Mesendoderm (in vitro differentiated cells): ENCODE results near the gene RARG.

ENCODE experiments used
- DNase-seq: peaks from one replicate; pipeline ENCODE4 v3.0.0; 2013
- H2AK5ac ChIP-seq: 2 replicates; pipeline ENCODE4 v1.6.1; 2013; ENCODE audit warnings: low read length, inconsistent platforms
- H2BK120ac ChIP-seq: 2 replicates; pipeline ENCODE4 v1.6.1; 2013; ENCODE audit warnings: low read depth, mild to moderate bottlenecking, low read length, moderate library complexity, mixed read lengths
- H2BK15ac ChIP-seq: replicated peaks from 2 replicates; pipeline ENCODE4 v1.6.1; 2013; ENCODE audit warnings: low read depth, mild to moderate bottlenecking, moderate library complexity
- H2BK5ac ChIP-seq: 2 replicates; pipeline ENCODE4 v1.6.1; 2013; ENCODE audit warnings: low read length, inconsistent platforms
- H3K18ac ChIP-seq: 2 replicates; pipeline ENCODE4 v1.6.1; 2013; ENCODE audit warnings: mild to moderate bottlenecking, low read length, mixed read lengths
- H3K23ac ChIP-seq: one replicate; pipeline ENCODE4 v1.6.1; 2013; ENCODE audit warnings: low read length
- H3K27ac ChIP-seq: 2 replicates; pipeline ENCODE4 v1.5.1; 2013; ENCODE audit warnings: low read depth, mild to moderate bottlenecking, inconsistent platforms, low read length, moderate library complexity
- H3K27me3 ChIP-seq: 2 replicates; pipeline ENCODE4 v1.6.1; 2013; ENCODE audit warnings: low read length, control low read depth, mild to moderate bottlenecking, inconsistent platforms; ENCODE audit not compliant: insufficient read depth, poor library complexity
- H3K36me3 ChIP-seq: 2 replicates; pipeline ENCODE4 v1.6.1; 2013; ENCODE audit warnings: low read length, inconsistent platforms; ENCODE audit not compliant: control insufficient read depth, insufficient read depth
- H3K4ac ChIP-seq: one replicate; pipeline ENCODE4 v1.6.1; 2013; ENCODE audit warnings: low read depth, mild to moderate bottlenecking, low read length, moderate library complexity
- H3K4me1 ChIP-seq: 2 replicates; pipeline ENCODE4 v1.6.1; 2013; ENCODE audit warnings: low read depth, low read length, inconsistent platforms; ENCODE audit not compliant: control insufficient read depth
- H3K4me2 ChIP-seq: 2 replicates; pipeline ENCODE4 v1.6.1; 2013; ENCODE audit warnings: low read length
- H3K4me3 ChIP-seq: 2 replicates; pipeline ENCODE4 v1.5.1; 2013; ENCODE audit warnings: mild to moderate bottlenecking, low read length
- H3K56ac ChIP-seq: one replicate; pipeline ENCODE4 v1.6.1; 2013; ENCODE audit warnings: low read length
- H3K79me1 ChIP-seq: 2 replicates; pipeline ENCODE4 v1.6.1; 2013; ENCODE audit warnings: low read length, inconsistent platforms
- H3K79me2 ChIP-seq: 2 replicates; pipeline ENCODE4 v1.6.1; 2013; ENCODE audit warnings: mild to moderate bottlenecking, low read length; ENCODE audit not compliant: control insufficient read depth, insufficient read depth
- H3K9ac ChIP-seq: 2 replicates; pipeline ENCODE4 v1.6.1; 2013; ENCODE audit warnings: low read length, inconsistent platforms
- H4K5ac ChIP-seq: one replicate; pipeline ENCODE4 v1.6.1; 2013; ENCODE audit warnings: low read length
- H4K8ac ChIP-seq: one replicate; pipeline ENCODE4 v1.6.1; 2013; ENCODE audit warnings: low read depth, mild to moderate bottlenecking, control low read depth, low read length, moderate library complexity
- WGBS: extraction: QIAGEN DNeasy Blood & Tissue Kit; methylation state at CpG from one replicate; pipeline ENCODE4 v1.1.7; 2013; ENCODE audit warnings: low lambda C conversion rate, missing lambda C conversion rate; ENCODE audit not compliant: insufficient coverage; ENCODE audit errors: extremely low coverage; 5-methylcytosine and 5-hydroxymethylcytosine counted together

Gene RARG

DNA sequence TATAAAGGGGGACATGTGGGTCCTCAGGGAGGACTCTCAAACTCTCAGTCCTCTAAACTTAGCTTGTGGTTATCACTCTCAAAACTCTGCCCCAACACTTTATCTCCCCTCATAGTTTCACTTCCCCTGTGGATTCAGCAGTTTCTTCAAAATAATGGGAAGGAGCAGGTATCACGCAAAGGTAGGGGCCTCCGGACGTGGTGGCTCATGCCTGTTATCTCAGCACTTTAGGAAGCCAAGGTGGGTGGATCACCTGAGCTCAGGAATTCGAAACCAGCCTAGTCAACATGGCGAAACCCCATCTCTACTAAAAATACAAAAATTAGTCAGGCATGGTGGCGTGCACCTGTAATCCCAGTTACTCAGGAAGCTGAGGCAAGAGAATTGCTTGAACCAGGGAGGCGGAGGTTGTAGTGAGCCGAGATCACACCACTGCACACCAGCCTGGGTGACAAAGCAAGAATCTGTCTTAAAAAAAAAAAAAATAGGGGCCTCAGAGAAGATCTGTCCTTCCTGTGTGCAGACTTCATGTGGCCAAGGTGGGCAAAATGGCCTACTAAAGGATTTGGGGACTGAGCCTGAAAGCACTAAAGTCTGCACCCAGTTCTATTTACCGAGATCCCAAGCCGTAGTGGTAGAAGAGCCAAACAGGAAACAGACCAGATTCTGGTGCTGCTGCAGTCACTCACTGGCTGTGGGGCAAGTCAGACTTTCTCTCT is 31.4 kb downstream of the RARG start:
- Histone ChIP-seq H4K5ac (no peak overlapping the region), H3K18ac (no peak overlapping the region), H3K4me2 (no peak overlapping the region), H4K8ac (no peak overlapping the region), H2BK15ac (no peak overlapping the region), H3K23ac (no peak overlapping the region), H3K79me2 (no peaks in the 10 kb centered on the region), H3K36me3 (no peaks in the 10 kb centered on the region), H3K27ac (no peak overlapping the region), H3K79me1 (no peaks in the 10 kb centered on the region), H3K4me1 (no peaks in the 10 kb centered on the region), H3K56ac (no peak overlapping the region), H3K9ac (no peak overlapping the region), H2AK5ac (no peak overlapping the region), H2BK120ac (no peak overlapping the region), H3K4me3 (no peak overlapping the region), H2BK5ac (no peak overlapping the region), H3K27me3 (no peaks in the 10 kb centered on the region), H3K4ac (no peak overlapping the region)
- no peak for DNase-seq
- no CpG with 5 or more reads among the region's 10 CpGs for WGBS

DNA sequence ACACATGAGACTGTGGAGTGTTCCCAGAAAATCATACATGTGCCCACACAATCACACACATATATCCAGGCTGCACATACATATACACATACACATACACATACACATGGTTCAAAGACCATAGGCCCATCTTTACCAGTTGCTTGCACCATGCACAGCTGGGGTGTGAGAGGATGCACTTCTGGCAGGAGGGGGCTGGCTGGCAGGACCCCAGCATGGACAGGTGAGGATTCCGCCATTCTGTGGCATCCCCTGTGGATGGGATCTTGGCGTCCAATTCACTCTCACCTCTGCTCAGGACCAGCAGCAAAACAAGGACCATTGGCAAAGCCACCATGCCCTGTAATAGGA is 31.9 kb downstream of the RARG start:
- no peak overlapping the region for H3K4ac ChIP-seq
- H3K4me2 ChIP-seq, result no peak overlapping the region
- no peak overlapping the region for H3K23ac ChIP-seq
- no peaks in the 10 kb centered on the region for H3K79me2 ChIP-seq
- H3K27ac ChIP-seq, result no peak overlapping the region
- no CpG with 5 or more reads among the region's 2 CpGs for WGBS
- H3K4me1 ChIP-seq, result no peaks in the 10 kb centered on the region
- H3K56ac ChIP-seq, result no peak overlapping the region
- H4K8ac ChIP-seq, result no peak overlapping the region
- no peak overlapping the region for H2BK120ac ChIP-seq
- no peaks in the 10 kb centered on the region for H3K36me3 ChIP-seq
- no peaks in the 10 kb centered on the region for H3K79me1 ChIP-seq
- H4K5ac ChIP-seq, result no peak overlapping the region
- H2BK5ac ChIP-seq, result no peak overlapping the region
- H3K9ac ChIP-seq, result no peak overlapping the region
- no peak overlapping the region for H2AK5ac ChIP-seq
- H3K27me3 ChIP-seq, result no peaks in the 10 kb centered on the region
- no peak for DNase-seq
- H2BK15ac ChIP-seq, result no peak overlapping the region
- no peak overlapping the region for H3K18ac ChIP-seq
- no peak overlapping the region for H3K4me3 ChIP-seq

DNA sequence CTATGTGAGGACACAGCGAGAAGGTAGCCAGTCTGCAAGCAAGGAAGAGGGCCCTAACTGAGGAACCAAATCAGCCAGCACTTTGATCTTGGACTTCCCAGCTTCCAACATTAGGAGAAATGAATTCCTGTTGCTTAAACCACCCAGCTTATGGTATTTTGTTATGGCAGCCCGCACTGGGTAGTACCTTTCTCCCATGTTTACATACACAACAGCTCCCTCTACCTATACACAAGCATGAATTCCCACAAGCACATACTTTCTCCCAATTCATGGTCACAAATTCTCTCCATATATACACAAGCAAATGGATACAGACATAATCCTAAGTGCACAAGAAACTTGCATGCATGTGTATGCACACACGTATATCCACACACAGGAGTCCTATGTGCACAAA is 32.3 kb downstream of the RARG start:
- no peaks in the 10 kb centered on the region for H3K79me2 ChIP-seq
- H4K8ac ChIP-seq, result no peak overlapping the region
- no peak overlapping the region for H3K4me2 ChIP-seq
- no peaks in the 10 kb centered on the region for H3K27me3 ChIP-seq
- H2BK15ac ChIP-seq, result no peak overlapping the region
- no peak overlapping the region for H3K4me3 ChIP-seq
- H2AK5ac ChIP-seq, result no peak overlapping the region
- H2BK120ac ChIP-seq, result no peak overlapping the region
- H3K79me1 ChIP-seq, result no peaks in the 10 kb centered on the region
- no peak for DNase-seq
- H2BK5ac ChIP-seq, result no peak overlapping the region
- no peak overlapping the region for H3K18ac ChIP-seq
- no peaks in the 10 kb centered on the region for H3K4me1 ChIP-seq
- H3K56ac ChIP-seq, result no peak overlapping the region
- no CpG with 5 or more reads among the region's 3 CpGs for WGBS
- no peak overlapping the region for H3K4ac ChIP-seq
- no peaks in the 10 kb centered on the region for H3K36me3 ChIP-seq
- H3K9ac ChIP-seq, result no peak overlapping the region
- H4K5ac ChIP-seq, result no peak overlapping the region
- no peak overlapping the region for H3K23ac ChIP-seq
- no peak overlapping the region for H3K27ac ChIP-seq

DNA sequence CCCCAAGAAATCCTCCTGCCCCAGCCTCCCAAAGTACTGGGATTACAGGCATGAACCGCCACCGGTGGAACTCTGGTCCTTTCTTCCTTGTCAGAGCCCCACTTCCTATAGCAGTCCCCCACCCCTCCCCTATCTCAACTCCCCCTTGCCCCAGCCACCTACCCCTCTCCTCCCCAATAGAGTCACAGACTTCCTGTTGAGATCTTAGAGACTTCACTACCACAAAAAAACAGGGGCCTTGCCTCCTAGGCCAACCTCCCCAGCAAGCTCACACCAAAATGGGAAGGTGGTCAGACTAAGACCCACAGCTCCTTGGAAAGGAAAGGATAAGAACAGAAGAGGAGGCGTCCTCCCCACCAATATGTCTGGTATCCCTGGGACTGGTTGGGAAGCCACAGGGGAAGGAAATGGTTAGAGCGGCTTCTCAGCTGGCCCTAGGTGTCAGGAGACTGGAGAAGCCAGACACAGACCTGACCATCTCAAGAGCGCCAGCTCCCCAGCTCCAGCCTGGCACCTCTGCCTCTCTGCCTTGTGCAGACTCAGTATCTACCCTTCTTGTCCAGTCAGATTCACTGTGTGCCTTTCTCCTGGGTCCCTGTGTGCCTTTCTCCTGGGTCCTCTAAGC is 33.4 kb downstream of the RARG start:
- Histone ChIP-seq H3K56ac (no peak overlapping the region), H3K9ac (no peak overlapping the region), H2BK15ac (no peak overlapping the region), H2BK120ac (no peak overlapping the region), H3K4me2 (no peak overlapping the region), H3K27ac (no peak overlapping the region), H3K4me3 (no peak overlapping the region), H3K4me1 (no peaks in the 10 kb centered on the region), H3K18ac (no peak overlapping the region), H3K79me1 (no peaks in the 10 kb centered on the region), H3K36me3 (no peaks in the 10 kb centered on the region), H3K79me2 (no peaks in the 10 kb centered on the region), H3K27me3 (no peaks in the 10 kb centered on the region), H4K8ac (no peak overlapping the region), H2AK5ac (no peak overlapping the region), H4K5ac (no peak overlapping the region), H3K23ac (no peak overlapping the region), H2BK5ac (no peak overlapping the region), H3K4ac (no peak overlapping the region)
- DNase-seq, result no peak
- WGBS, result no CpG with 5 or more reads among the region's 5 CpGs

DNA sequence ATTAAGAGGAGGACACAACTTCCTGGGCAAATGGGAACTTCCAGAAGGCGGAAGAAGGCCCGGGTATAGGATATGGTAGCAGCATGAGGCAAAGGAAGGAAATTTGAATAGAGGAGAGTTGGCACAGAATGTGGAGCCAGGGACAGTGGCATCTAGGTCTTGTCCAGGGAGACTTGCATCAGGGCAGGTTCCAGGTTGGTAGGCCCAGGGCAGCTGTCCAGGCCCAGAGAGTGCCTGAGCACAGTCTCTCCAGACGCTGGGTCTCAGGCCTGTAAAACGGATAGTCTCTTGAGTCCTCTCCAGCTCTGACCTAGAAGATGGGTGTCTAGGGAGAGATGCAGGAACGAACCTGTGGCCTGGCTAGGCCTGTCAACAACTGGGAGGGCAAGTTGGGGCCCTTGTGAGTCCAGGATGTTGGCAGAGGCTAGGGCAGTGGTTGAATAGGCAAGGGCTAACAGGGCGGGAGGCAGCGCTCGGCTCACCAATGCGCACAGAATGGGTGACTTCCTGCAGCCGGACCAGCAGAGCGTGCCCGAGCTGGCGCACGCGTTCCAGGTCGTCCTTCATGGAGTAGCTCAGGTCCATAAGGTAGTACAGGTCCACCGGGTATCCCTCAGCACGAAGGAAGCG is 34.9 kb downstream of the RARG start:
- no CpG with 5 or more reads among the region's 19 CpGs for WGBS
- Histone ChIP-seq H3K9ac (no peak overlapping the region), H3K27ac (no peak overlapping the region), H3K4me1 (no peaks in the 10 kb centered on the region), H3K36me3 (no peaks in the 10 kb centered on the region), H2BK120ac (no peak overlapping the region), H4K8ac (no peak overlapping the region), H2AK5ac (no peak overlapping the region), H3K79me1 (no peaks in the 10 kb centered on the region), H3K79me2 (no peaks in the 10 kb centered on the region), H3K4ac (no peak overlapping the region), H3K23ac (no peak overlapping the region), H3K18ac (no peak overlapping the region), H3K4me2 (no peak overlapping the region), H3K56ac (peak overlapping the region; percentile 67), H2BK5ac (no peak overlapping the region), H2BK15ac (no peak overlapping the region), H3K27me3 (no peaks in the 10 kb centered on the region), H3K4me3 (no peak overlapping the region), H4K5ac (no peak overlapping the region)
- no peak for DNase-seq
